Measurements from ENCODE around the gene FHIT. TPM values are rescaled to one million over a fixed set of nuclear protein-coding genes. Genes with fewer than 3 reads are reported as not detected.

The FHIT gene
- total RNA-seq, 4 donors from 2014 or later, result 4.4 to 10.6 (median 8.4) TPM

- TF ChIP-seq CTCF (IDR thresholded peaks at IDR 0.05; ENCODE audit: low read depth), result no peak
These were observed 199.6 kb downstream of the FHIT start for GRCh38 chr3:61051666-61052065.

- TF ChIP-seq CTCF (IDR thresholded peaks at IDR 0.05; ENCODE audit: low read depth), result no peak
These were observed 208.1 kb downstream of the FHIT start for GRCh38 chr3:61043156-61043555.

GRCh38 chr3:61040618-61041017 is 210.6 kb downstream of the FHIT start:
- no peak for TF ChIP-seq CTCF (IDR thresholded peaks at IDR 0.05; ENCODE audit: low read depth)

- TF ChIP-seq CTCF (IDR thresholded peaks at IDR 0.05; ENCODE audit: low read depth), result no peak
These were observed 215.7 kb downstream of the FHIT start for GRCh38 chr3:61035573-61035972.

- TF ChIP-seq CTCF (IDR thresholded peaks at IDR 0.05; ENCODE audit: low read depth), result no peak
These were observed 218.3 kb downstream of the FHIT start for GRCh38 chr3:61032991-61033390.

DNA sequence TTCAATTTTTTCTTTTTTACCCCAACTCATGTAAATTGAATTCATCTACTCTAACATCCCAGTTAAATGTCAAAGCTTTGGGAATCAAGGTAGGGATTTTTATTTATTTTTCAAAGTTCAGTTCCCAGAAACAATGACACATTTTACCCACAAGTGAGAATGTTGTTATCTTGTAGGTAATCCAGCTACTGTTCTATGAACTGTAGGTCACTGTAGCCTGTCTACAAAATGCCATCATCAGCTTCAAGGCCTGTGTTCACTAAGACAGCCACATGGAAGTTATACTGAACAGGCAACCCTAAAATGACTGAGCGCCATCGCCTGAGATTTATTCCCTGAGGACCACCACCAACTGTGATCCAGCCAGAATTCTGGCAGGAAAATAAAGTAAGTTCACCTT is 219.7 kb downstream of the FHIT start:
- TF ChIP-seq CTCF (IDR thresholded peaks at IDR 0.05; ENCODE audit: low read depth), result no peak

- TF ChIP-seq CTCF (IDR thresholded peaks at IDR 0.05; ENCODE audit: low read depth), result no peak
These were observed 220.7 kb downstream of the FHIT start for GRCh38 chr3:61030469-61031035.

Measured in subcutaneous adipose tissue (tissue), 4 donors.